HepG2 (cell line): ENCODE results near the gene ZSCAN31. TPM values are rescaled to one million over a fixed set of nuclear protein-coding genes. Genes with fewer than 3 reads are reported as not detected.

Source experiments
- BRF2 ChIP-seq: sonication (generic); formaldehyde crosslinking; IDR thresholded peaks from 2 replicates; pipeline ENCODE4 v1.8.1; 2022; ENCODE audit warnings: mild to moderate bottlenecking, missing genetic modification reagents
- DR1 ChIP-seq: sonication (generic); formaldehyde crosslinking; IDR thresholded peaks from 2 replicates; pipeline ENCODE4 v1.8.0; 2021; ENCODE audit warnings: mild to moderate bottlenecking, missing genetic modification reagents, inconsistent platforms
- FOXK2 ChIP-seq: fragments of 450-650 bp; IDR thresholded peaks from 2 replicates; pipeline ENCODE4 v1.6.1; 2016
- IRF1 ChIP-seq: sonication (generic); formaldehyde crosslinking; IDR thresholded peaks from 2 replicates; pipeline ENCODE4 v1.4.0; 2020; ENCODE audit warnings: low read depth, mild to moderate bottlenecking, missing genetic modification reagents
- ISL2 ChIP-seq: sonication (generic); formaldehyde crosslinking; IDR thresholded peaks from 2 replicates; pipeline ENCODE4 v1.5.0; 2020; ENCODE audit warnings: missing genetic modification reagents
- KDM3A ChIP-seq: IDR thresholded peaks from 2 replicates; pipeline ENCODE4 v1.6.1; 2018; ENCODE audit warnings: low read depth, missing compliant biosample characterization
- MAFG ChIP-seq: sonication (generic); formaldehyde crosslinking; IDR thresholded peaks from 2 replicates; pipeline ENCODE4 v1.5.1; 2020; ENCODE audit warnings: mild to moderate bottlenecking, missing genetic modification reagents
- NAIF1 ChIP-seq: sonication (generic); formaldehyde crosslinking; IDR thresholded peaks from 2 replicates; pipeline ENCODE4 v1.5.0; 2020; ENCODE audit warnings: mild to moderate bottlenecking, missing genetic modification reagents, borderline replicate concordance
- NPAS2 ChIP-seq: sonication (generic); formaldehyde crosslinking; IDR thresholded peaks from 2 replicates; pipeline ENCODE4 v1.8.0; 2022; ENCODE audit warnings: mild to moderate bottlenecking, missing genetic modification reagents, borderline replicate concordance
- PLSCR1 ChIP-seq: sonication (generic); formaldehyde crosslinking; IDR thresholded peaks from 2 replicates; pipeline ENCODE4 v1.5.0; 2020; ENCODE audit warnings: missing genetic modification reagents, mild to moderate bottlenecking, borderline replicate concordance
- TBX2 ChIP-seq: sonication (generic); formaldehyde crosslinking; IDR thresholded peaks from 2 replicates; pipeline ENCODE4 v1.5.0; 2020; ENCODE audit warnings: missing genetic modification reagents, mild to moderate bottlenecking, borderline replicate concordance
- TRIM24 ChIP-seq: sonication (generic); formaldehyde crosslinking; IDR thresholded peaks from 2 replicates; pipeline ENCODE4 v1.8.0; 2022; ENCODE audit warnings: mild to moderate bottlenecking, missing genetic modification reagents
- YEATS4 ChIP-seq: sonication (generic); formaldehyde crosslinking; IDR thresholded peaks from 2 replicates; pipeline ENCODE4 v1.4.0; 2020; ENCODE audit warnings: missing genetic modification reagents, borderline replicate concordance
- ZBTB26 ChIP-seq: IDR thresholded peaks from 2 replicates; pipeline ENCODE4 v1.6.1; 2016; ENCODE audit warnings: missing compliant biosample characterization, missing genetic modification reagents, borderline replicate concordance
- ZEB1 ChIP-seq: IDR thresholded peaks from 2 replicates; pipeline ENCODE4 v1.6.1; 2012; ENCODE audit warnings: mild to moderate bottlenecking, low read depth, inconsistent platforms; ENCODE audit not compliant: insufficient replicate concordance
- ZFP91 ChIP-seq: sonication (generic); formaldehyde crosslinking; IDR thresholded peaks from 2 replicates; pipeline ENCODE4 v1.9.0; 2022; ENCODE audit warnings: missing genetic modification reagents, mild to moderate bottlenecking, borderline replicate concordance
- ZFYVE20 ChIP-seq: sonication (generic); formaldehyde crosslinking; IDR thresholded peaks from 2 replicates; pipeline ENCODE4 v1.8.0; 2023; ENCODE audit warnings: low read depth, mild to moderate bottlenecking, moderate library complexity, missing genetic modification reagents, borderline replicate concordance
- ZGPAT ChIP-seq: IDR thresholded peaks from 2 replicates; pipeline ENCODE4 v1.6.1; 2016; ENCODE audit warnings: mild to moderate bottlenecking
- ZNF282 ChIP-seq: fragments of 450-650 bp; IDR thresholded peaks from 2 replicates; pipeline ENCODE4 v1.6.1; 2018; ENCODE audit not compliant: partially characterized antibody
- ZSCAN29 ChIP-seq: sonication (generic); formaldehyde crosslinking; conservative IDR thresholded peaks from 2 replicates; pipeline ENCODE4 v1.4.0; 2020; ENCODE audit warnings: mild to moderate bottlenecking, missing genetic modification reagents
- polyA plus RNA-seq, 8 experiments: library from polyadenylated mRNA; depleted of rRNA in 3 of 8; stranded (reverse) in 7 of 8; unstranded in 1 of 8; fragments of >200 nt; fragmentation: Illumina TruSeq in 4 of 8; extraction: Trizol in 4 of 8; gene quantifications; 2 replicates each; pipeline versions ENCODE4 v1.2.1 to v1.2.3, GENCODE V29; 2011 to 2016; ENCODE audit warnings: low read depth in 4 of 8, missing spikeins in 1 of 8, mixed read lengths in 1 of 8; ENCODE audit not compliant: insufficient read depth in 1 of 8
- total RNA-seq, 5 experiments: library from RNA; depleted of rRNA; stranded (reverse); fragments of >200 nt; fragmentation: Illumina TruSeq; extraction: Trizol; gene quantifications; 2 replicates each; pipeline ENCODE4 v1.2.3, GENCODE V29; 2016; ENCODE audit warnings: low read depth in 1 of 5

The ZSCAN31 gene
- total and polyA plus RNA-seq, 2 of the 13 experiments (the other 11 are each of a cell fraction or from before 2014, with no cell fraction given), result 5.3 to 6.2 TPM

- TF ChIP-seq FOXK2 (no peak), ZBTB26 (no peak; the same call in 1 of the 2 replicates), MAFG (CRISPR knock-in tag) (no peak), ZFYVE20 (no peak), BRF2 (CRISPR knock-in tag) (peak; percentile 78; the same call in 1 of the 2 replicates), TBX2 (peak; percentile 48; the same call in 1 of the 2 replicates), PLSCR1 (no peak), ZFP91 (CRISPR knock-in tag) (peak; percentile 83), ZGPAT (CRISPR knock-in tag) (peak; percentile 96), TRIM24 (no peak), ZSCAN29 (CRISPR knock-in tag) (no peak; the same call in 1 of the 2 replicates), ISL2 (CRISPR knock-in tag) (peak; percentile 64), NPAS2 (CRISPR knock-in tag) (no peak), YEATS4 (peak; percentile 85), IRF1 (CRISPR knock-in tag) (no peak), NAIF1 (CRISPR knock-in tag) (no peak), KDM3A (CRISPR knock-in tag) (peak; percentile 71; the same call in 1 of the 2 replicates), ZNF282 (no peak), DR1 (peak; percentile 94), ZEB1 (peak; percentile 94)
Measured at GRCh38 chr6:28335564-28336283, at the start of gene ZSCAN31 (continued).
